CMK (cell line): Measurements from ENCODE around the gene DLX6.
"Not testable (repeated sequence)": the region's sequence is repeated elsewhere in the genome, so short reads cannot be mapped to it uniquely, and the experiment has no call there.

ENCODE experiments used
- DNase-seq: peaks from one replicate; pipeline ENCODE4 v3.0.0-alpha.2; 2010; ENCODE audit warnings: low read depth

Gene DLX6

GRCh38 chr7:97024209-97025129, 19.1 kb downstream of the DLX6 start, which contains the start of gene DLX5:
Gene DLX5 (minus strand): TSS chr7:97024831. CDS start chr7:97024623, 208 bp downstream.
- no peak for DNase-seq

DNA sequence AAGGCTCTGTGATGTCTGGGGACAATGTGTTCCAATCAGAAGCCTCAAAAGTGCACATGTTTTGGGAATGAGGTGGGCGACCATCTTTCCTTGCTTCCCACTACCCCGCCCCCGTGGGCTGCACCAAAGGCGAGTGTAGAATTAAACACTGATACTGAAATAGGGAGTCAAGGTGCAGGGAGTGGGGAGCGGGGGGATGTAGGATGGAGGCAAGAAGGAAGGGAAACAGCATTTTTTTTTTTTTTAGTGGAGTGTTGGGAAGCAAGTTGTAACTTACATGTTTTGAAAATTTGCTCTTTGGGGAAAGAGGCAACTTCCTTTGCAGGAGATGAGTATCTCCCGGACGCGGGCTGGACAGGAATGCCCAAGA, 19.8 kb downstream of the DLX6 start:
- no peak for DNase-seq

DNA sequence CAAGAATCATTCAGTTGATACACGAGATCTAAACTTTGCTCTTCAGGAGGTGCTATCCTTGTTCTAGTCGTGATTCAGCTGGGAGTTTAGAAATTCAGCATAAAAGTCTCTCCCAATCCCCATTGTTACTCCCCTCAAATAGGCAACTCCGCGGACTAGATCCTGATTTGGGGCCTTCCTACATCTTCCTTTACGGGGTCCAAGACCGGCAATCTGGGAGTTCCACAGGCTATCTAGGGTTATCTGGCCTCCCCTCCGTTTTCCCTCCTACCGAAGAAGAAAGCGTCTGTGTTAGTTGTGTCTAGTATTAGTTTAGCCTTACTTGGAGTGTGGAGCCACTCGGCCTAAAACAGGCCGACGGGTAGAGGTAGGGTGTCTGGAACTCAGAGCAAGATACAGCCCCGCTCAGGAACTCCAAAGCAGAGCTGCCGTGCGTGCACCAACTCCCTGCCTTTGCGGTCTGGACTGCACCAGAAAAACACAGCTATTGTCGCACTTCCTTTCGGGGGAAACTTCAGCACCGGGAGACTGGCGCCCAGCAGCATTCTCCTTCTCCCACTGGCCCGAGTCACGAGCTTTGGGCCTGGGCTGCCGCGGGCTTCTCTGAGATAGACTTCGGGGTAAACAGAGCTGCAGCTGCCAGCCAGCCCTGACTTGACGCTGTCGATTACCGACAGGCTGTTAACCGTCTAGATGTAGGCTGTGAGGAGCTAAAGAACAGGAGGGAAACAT, 20.8 kb downstream of the DLX6 start:
- DNase-seq, result no peak

- no peak for DNase-seq
Measured at GRCh38 chr7:97026715-97027426, 21.5 kb downstream of the DLX6 start.

DNA sequence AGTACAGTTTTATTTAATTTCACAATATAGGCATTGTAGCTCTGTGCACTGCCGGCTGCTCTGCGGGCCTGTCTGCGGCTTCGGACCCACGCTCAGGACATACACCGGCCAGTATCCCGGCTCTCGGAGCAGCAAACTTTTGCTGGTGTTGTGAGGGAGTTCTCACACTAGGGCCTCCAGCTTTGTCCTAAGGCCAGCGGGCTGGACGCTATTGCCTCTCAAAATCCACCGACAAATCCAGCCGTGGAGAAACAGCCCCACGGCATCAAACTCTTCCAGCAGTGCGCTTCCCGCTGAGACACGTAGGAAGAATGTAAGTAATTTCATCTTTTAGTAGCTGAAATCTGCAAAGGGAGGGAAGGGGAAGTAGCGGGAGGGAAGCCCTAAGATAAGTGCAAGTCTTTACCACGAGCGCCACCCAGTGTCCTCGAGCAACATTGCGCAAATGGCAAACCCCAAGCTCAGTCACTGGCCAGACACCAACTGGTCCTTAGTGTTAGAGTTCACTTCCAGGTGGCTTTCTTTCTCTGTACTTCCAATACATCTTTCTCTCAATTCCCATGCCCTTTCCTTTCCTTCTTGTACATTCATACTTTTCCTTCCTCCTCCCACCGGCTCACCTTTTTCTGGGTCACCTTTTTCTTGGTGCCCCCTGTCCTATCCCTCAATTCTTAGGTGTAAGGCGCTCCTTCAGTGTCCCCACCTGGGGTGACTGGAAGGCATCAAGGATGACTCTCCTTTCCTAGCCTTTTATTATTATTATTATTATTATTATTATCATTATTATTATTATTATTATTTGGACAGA, 22.3 kb downstream of the DLX6 start:
- DNase-seq, result peak; percentile 43

DNA sequence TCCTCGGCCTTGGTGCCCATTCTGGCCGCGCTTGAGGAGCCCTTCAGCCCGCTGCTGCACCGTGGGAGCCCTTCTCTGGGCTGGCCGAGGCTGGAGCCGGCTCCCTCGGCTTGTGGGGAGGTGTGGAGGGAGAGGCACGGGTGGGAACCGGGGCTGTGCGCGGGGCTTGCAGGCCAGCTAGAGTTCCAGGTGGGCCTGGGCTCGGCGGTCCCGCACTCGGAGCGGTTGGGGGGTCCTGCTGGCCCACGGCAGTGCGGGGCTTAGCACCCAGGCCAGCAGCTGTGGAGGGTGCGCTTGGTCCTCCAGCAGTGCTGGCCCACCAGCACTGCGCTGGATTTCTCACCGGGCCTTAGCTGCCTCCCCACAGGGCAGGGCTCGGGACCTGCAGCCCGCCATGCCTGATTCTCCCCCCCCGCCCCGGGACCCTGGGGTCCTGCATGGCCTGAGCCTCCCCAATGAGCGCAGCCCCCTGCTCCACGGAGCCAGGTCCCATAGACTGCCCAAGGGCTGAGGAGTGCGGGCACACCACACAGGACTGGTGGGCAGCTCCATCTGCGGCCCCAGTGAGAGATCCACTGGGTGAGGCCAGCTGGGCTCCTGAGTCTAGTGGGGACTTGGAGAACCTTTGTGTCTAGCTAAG, 29.0 kb downstream of the DLX6 start:
- not testable (repeated sequence) for DNase-seq

DNA sequence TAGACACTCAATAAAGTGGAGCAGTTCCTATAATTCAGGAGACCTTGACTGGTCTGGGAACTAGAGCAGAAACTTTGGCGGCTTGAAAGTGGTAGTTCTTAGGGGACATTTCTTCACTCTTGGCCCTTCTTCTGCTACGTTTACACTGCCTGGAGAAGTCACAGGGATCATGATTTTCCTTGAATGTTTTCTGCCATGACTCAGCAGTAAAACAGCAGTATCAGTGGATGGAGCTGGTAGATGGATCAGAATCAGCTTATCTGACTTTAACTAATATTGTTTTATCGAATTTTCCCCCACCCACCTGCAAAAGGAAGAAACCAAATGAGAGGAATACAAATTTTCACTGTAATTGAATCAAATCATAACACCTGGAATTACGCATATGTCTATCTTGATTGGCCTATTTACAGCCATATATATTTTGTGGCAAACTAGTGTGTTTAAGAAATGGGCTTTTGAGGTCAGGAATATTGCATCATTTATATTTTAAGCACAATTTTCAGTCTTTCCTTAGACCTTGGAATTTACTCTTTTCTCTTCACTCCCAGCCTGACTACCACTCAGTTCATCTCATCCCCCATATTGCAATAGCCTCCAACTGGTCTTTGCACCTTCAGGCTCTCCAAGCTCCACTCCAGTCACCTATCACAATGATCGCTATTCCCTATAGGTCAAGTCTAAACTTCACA, 34.2 kb downstream of the DLX6 start:
- no peak for DNase-seq

DNA sequence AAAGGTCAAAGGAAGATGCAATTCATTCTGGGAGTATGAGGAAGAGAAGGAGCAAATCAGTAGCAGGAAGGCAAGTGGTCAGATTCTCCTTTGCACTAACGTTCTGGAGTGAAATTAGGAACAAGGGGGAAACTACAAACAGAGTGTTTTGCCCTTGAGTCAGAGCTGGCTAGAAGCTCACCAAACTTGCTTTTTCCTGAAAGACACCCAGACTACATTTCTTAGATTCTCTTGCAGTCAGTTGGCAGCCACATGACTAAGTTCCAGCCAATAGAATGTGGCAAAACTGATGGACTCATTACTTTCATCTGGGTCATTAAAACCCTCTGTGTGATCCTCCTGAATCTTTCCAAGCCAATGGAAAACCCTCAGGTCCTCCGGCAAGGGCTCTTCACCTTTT, 37.9 kb downstream of the DLX6 start:
- no peak for DNase-seq
